Posterior cingulate gyrus (tissue), 11 donors: ENCODE results near the gene COA1.
"Not testable (repeated sequence)": the region's sequence is repeated elsewhere in the genome, so short reads cannot be mapped to it uniquely, and the experiment has no call there.

Experiments
- DNase-seq, 10 donors: peaks; one replicate each; pipeline versions ENCODE4 v3.0.0 to v3.0.0-alpha.2; 2020 to 2021; ENCODE audit warnings: mixed read lengths in 3 of 10
- intact Hi-C: fragments of 100-400 bp; cut with DNase I; formaldehyde crosslinking; loops from one replicate; pipeline ENCODE4 v1.15.1; 2023

Gene COA1

DNA sequence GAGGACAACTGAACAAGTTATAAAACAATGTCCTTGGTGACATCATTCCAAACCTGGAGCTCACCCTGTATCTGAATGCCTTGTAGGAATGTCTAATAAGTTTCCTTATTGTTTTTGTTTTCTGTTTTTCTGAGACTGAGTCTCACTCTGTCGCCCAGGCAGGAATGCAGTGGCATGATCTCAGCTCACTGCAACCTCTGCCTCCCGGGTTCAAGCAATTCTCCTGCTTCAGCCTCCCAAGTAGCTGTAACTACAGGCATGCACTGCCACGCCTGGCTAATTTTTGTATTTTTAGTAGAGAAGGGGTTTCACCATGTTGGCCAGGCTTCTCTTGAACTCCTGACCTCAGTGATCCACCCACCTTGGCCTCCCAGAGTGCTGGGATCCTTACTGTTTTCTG, 2.2 kb upstream of the COA1 start:
- intact Hi-C loops, DNase-seq: not testable (repeated sequence)

DNA sequence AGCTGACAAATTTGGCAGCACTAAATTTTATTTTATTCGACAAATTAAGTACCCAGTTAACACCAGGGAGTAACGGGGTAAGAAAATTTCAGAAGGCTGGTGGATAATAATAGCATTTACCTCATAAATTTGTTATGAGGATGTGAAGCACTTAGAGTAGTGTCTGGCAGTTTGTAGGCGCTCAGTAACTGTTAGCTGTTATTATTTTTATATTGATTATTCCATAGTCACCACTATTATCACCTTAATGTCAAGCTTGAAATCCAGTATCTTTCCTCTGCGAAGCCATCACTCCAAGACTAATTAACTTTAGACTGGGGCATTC, 563 bp upstream of the COA1 start:
- intact Hi-C loops: loop anchor here (2.0 to 10.0 kb wide), 5 partner anchors 29 to 795 kb away; partner anchors contain the start of genes MRPL32, PSMA2 and STK17A
- no peak for DNase-seq

DNA sequence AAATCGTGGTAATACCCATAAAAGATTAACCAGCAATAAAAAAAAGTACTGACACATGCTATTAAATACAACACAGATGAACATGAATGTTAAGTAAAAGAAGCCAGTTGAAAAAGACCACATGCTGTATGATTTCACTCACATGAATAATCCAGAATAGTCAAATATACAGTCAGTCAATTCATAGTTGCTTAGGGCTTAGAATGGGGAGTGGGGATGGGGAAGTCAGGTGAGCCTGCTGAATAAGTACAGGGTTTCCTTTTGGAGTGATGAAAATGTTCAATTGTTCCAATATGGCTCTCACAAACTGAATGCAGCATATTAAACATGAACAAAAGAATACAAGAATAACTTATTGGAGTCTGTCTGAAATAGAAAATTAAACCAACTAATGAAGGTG, 1.8 kb downstream of the COA1 start:
- intact Hi-C loops: loop anchor here (10.0 kb wide), 3 partner anchors 107 to 793 kb away; partner anchors contain the start of genes MRPL32 and PSMA2
- DNase-seq: no peak

DNA sequence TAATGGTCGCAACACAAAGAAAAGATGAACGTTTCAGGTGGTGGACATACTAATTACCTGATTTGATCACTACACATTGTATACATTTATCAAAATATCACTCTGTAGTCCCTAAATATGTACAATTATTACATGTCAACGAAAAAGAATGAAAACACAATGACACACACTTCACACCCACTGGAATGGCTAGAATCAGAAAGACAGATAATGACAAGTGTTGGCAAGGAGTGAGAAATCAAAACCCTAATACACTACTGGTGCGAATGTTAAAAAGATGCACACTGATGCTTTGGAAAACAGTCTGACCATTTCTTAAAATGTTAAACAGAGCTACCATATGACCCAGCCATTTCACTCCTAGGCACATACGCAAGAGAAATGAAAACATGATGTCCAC, 2.3 kb downstream of the COA1 start:
- intact Hi-C loops: loop anchor here (10.0 kb wide), 3 partner anchors 108 to 792 kb away; partner anchors contain the start of genes MRPL32 and PSMA2
- DNase-seq: no peak

DNA sequence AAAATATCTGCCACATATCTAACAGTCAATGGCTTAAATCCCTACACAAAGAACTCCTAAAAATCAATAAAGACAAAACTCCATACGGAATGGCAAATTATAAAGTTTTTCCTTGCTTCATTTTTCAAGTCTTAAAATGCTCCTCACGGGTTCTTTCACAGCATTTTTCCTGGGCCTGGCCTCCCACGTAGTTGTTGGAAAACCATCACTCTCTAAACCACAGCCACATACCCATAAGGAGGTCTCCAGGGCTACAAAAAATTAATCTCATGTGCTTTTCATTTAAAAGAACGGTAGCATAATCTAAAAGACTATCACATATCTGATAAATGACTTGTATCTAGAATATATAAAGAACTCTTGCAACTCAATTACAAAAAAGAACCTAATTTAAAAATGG, 2.9 kb downstream of the COA1 start:
- no peak for DNase-seq
- intact Hi-C loops: loop anchor here (10.0 kb wide), 3 partner anchors 108 to 792 kb away; partner anchors contain the start of genes MRPL32 and PSMA2

DNA sequence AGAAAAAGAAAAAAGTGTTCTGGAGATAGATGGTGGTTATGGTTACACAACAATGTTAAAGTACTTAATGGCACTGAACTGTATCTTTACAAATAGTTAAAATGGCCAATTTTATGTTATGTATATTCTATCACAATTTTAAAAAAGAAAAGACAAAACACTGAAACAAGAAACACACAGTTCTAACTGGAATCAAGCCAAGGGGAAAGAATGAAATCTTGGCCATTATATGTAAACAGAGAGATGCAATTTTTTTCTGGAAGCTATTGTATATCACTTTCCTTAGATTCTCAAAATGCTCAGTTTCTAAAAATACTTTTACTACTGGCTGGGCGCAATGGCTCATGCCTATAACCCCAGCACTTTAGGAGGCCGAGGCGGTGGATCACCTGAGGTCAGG, 4.1 kb downstream of the COA1 start:
- intact Hi-C loops: loop anchor here (10.0 kb wide), 3 partner anchors 110 to 790 kb away; partner anchors contain the start of genes MRPL32 and PSMA2
- DNase-seq: no peak

DNA sequence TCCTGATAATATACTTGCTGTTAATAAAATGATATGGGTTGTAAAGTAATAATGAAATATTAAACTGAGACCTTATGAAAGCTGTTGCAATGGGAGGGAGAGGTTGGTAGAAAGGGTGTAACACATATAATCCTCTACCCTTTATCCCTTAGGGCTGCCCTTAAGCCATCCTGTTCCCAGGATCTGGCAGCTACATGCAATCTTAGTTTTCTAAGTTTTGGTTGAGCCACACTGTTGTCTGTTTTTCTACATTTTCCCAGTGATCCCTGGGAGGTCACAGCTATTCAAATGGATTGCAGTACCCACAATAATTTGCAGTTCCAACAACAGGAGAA, 6.3 kb downstream of the COA1 start:
- no peak for DNase-seq
- intact Hi-C loops: loop anchor here (10.0 kb wide), 3 partner anchors 112 to 788 kb away; partner anchors contain the start of genes MRPL32 and PSMA2

DNA sequence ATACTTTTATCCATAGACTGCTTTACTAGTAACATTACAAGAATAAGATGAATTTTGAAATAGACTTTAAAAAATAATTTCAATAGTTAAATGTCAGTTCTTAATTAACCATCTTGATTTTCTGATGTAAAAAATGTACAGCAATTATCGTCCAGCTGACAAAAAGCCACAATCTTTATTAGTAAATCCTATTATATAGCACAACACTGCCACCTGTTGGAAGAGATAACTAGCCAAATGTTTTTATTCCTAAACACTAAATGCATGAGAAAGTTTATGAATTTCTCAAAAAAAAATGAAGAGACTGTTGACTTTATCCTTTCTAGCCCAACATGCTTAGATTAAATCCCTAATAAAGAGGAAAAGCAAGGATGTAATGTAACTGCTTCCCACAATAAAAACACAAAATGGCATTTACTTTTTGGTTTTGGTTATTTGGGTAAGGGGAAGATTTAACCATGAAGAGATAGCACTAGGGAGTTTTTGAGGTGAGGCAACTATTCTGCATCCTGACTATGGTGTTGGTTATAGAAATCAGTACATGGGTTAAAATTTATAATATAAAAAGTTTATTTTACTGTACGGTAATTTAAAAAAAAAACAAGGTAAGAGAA, 8.0 kb downstream of the COA1 start:
- no peak for DNase-seq
- intact Hi-C loops: loop anchor here (10.0 kb wide), 3 partner anchors 114 to 786 kb away; partner anchors contain the start of genes MRPL32 and PSMA2

DNA sequence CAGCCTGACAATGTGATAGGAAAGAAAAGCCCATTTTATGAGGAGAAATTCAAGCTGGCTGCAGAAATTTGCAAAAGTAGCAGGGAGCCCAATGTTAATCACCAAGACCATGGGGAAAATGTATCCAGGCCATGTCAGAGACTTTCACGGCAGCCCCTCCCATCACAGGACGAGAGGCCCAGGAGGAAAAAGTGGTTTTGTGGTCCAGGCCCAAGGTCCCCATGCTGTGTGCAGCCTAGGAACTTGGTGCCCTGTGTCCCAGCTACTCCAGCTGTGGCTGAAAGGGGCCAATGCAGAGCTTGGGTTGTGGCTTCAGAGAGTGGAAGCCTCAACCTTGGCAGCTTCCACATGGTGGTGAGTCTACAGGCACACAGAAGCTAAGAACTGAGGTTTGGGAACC, 12.7 kb downstream of the COA1 start:
- DNase-seq: no peak
- intact Hi-C loops: no loop called here

DNA sequence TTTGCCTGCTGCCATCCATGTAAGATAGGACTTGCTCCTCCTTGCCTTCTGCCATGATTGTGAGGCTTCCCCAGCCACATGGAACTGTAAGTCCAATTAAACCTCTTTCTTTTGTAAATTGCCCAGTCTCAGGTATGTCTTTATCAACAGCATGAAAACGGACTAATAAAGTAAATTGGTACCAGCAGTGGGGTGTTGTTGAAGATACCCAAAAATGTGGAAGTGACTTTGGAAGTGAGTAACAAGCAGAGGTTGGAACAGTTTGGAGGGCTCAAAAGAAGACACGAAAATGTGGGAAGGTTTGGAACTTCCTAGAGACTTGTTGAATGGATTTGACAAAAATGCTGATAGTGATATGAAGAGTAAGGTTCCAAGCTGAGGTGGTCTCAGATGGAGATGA, 13.4 kb downstream of the COA1 start:
- intact Hi-C loops, DNase-seq: not testable (repeated sequence)

DNA sequence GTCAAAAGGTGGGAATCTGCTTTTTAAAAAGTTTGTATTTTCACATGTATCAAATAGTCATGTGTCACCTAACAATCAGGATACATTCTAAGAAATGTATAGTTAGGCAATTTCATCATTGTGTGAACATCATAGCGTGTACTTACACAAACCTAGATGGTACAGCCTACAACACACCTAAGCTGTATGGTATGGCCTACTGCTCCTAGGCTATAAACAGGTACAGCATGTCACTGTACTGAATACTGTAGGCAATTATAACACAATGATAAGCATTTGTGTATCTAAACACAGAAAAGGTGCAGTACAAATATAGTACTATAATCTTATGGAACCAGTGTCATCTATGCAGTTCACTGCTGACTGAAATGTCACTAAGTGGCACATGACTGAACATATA, 17.8 kb downstream of the COA1 start:
- no peak for DNase-seq
- intact Hi-C loops: no loop called here

DNA sequence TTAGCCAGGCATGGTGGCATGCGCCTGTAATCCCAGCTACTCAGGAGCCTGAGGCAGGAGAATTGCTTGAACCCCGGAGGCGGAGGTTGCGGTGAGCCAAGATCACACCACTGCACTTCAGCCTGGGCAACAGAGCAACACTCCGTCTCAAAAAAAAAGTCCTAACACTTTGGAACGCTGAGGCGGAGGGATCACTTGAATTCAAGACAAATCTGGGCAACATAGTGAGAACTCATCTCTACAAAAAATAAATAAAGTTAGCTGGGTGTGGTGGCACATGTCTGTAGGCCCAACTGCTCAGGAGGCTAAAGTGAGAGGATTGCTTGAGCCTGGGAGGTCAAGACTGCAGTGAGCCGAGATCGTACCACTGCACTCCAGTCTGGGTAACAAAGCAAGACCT, 21.3 kb downstream of the COA1 start:
- intact Hi-C loops, DNase-seq: not testable (repeated sequence)

DNA sequence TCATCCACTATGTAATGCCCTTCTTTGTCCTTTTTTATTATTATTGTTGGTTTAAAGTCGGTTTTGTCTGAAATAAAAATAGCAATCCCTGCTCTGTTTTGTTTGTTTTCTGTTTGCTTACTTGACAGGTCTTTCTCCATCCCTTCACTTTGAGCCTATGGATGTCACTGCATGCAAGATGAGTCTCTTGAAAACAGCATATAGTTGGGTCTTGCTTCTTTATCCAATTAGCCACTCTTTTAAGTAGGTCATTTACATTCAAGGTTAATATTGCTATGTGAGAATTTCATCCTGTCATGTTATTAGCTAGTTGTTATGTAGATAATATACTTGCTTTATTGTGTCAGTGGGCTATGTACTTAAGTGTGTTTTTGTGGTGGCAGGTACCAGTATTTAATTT, 25.8 kb downstream of the COA1 start:
- intact Hi-C loops: no loop called here
- DNase-seq: no peak

DNA sequence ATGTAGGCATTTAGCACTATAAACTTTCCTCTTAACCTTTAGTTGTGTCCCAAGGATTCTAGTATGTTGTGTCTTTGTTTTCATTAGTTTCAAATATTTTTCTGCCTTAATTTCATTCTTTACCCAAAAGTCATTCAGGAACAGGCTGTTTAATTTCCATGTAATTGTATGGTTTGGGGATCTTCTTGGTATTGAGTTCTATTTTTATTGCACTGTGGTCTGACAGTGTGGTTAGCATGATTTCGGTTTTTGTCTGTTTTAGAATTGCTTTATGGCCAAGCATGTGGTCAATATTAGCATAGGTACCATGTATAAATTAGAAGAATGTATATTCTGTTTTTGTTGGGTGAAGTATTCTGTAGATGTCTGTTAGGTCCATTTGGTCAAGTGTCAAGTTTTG, 26.3 kb downstream of the COA1 start:
- no peak for DNase-seq
- intact Hi-C loops: no loop called here

DNA sequence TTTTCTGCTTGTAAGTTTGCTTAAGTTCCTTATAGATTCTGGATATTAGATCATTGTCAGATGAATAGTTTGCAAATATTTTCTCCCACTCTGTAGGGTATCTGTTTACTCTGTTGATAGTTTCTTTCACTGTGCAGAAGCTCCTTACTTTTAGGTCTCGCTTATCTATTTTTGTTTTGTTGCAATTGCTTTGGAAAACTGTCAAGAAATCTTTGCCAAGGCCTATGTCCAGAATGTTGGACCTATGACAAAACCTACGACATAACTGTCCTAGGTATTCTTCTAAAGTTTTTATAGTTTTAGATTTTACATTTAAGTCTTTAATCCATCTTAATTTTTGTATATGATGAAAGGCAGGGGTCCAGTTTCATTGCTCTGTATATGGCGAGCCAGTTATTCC, 27.4 kb downstream of the COA1 start:
- no peak for DNase-seq
- intact Hi-C loops: loop anchor here (2.0 kb wide), 1 partner anchor 27 kb away; the partner anchor contains the start of gene COA1

DNA sequence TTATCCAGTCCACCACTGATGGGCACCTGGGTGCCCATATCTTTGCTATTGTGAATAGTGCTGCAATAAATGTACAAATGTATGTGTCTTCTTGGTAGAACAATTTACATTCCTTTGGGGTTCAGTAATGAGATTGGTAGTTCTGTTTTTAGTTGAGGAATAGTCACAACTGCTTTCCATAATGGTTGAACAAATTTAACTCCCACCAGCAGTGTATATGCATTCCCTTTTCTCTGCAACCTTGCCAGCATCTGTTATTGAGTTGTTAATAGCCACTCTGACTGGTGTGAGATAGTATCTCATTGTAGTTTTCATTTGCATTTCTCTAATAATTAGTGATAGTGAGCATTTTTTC, 27.8 kb downstream of the COA1 start:
- DNase-seq: no peak
- intact Hi-C loops: loop anchor here (2.0 kb wide), 1 partner anchor 27 kb away; the partner anchor contains the start of gene COA1

DNA sequence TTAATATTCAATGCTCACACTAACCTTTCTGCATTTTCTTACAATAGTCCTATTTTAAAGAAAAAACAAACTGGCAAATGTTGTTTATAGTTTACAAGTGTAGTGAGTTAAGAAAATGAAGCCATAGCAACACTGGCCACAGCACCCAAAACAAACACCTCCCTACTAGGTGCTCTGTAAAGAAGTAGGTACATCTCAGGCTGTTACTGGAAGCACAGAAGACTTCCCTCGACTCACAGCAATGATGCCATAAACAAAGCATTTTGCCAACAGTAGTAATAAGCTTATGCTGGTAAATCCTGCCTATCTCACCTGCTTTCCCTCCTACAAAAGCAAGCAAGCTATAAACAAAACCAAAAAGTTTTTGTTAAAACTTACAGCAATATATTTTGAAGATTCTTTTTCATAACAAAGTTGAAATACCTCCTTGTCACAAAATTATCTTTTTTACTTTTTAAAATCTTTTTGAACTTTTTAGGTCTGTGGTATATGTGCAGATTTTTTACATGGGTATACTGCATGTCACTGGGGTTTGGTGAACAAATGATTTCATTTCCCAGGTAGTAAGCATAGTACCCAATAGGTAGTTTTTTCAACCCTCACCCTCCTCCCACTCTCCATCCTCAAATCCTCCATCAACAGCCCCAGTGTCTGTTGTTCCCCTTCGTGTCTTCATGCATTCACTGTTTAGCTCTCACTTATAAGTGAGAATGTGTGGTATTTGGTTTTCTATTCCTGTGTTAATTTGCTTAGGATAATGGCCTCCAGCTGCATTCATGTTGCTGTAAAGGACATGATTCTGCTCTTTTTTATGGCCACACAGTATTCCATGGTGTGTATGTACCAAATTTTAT, 28.4 kb downstream of the COA1 start:
- no peak for DNase-seq
- intact Hi-C loops: loop anchor here (1.0 to 2.0 kb wide), 2 partner anchors 28 to 119 kb away; partner anchors contain the start of gene COA1

DNA sequence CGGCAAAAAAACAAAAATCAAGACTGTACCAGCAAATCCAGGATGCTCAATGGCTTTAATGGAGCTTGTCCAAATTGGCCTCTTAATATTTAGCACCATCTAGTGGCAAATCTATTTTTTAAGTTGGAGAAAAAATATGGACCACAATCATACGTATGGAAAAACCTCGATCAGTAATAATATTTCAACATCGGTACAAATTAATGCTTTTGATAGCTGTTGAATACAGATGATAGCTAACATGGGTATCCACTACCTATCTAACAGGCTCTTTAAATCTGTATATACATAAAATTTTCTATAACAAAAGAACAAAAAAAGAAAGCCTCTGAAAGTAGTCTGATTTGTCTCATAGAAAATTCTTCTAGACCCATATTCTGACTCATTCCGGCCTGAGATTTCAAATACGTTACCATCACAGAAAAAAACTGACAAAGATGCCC, 29.2 kb downstream of the COA1 start:
- intact Hi-C loops: loop anchor here (1.0 to 2.0 kb wide), 2 partner anchors 29 to 118 kb away; partner anchors contain the start of gene COA1
- DNase-seq: no peak

DNA sequence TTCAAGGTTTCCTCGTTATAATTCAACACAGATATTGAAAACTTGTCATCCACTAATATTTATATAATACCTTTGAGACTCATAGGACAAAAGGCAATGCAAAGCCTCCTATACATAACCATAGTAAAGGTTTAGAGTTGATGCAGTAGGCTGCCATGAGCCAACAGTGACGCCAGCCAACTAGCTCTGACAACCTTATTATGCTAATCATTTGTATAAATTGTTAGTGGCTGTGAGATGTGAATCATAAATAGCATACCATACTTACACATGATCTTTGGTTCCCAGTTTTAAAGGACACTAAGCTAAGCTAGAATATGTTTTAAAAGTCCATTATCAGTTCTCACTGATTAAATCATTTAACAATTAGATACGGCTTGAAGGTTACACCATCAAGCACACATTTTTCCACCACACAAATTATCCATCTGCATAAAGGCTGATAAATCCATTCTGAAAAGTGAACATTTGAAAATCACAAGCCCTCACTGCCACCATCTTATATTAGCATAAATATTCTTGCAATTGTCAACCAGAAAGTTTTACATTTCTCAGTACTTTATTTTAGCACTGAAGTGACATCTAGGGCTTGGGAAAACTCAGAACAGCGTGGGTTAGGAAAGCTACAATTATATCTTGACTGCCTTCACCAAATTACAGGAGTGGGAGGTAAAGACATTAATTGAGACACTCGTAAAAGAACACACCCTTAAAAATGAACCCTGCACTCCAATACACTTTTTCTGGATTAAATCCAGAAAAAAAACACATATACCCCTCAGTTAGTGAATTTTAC, 30.7 kb downstream of the COA1 start:
- intact Hi-C loops: no loop called here
- DNase-seq: no peak

DNA sequence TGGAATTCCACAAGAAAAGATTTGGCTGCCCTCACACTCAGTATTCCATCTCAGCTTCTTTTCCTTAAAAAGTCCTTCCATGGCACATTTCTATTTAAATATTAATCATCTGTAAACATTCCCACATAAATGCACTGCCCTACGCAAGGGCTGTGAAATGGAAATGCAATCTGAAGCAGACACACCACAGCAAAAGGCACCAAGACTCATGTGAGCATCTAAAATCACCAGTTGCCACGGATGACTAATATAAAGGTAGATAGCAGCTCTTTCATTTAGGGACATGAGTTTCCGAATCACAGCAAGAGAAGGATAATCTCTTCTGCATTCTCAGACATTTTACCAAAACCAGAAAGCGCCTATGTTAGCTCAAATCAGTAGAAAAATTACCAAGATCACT, 31.6 kb downstream of the COA1 start:
- no peak for DNase-seq

DNA sequence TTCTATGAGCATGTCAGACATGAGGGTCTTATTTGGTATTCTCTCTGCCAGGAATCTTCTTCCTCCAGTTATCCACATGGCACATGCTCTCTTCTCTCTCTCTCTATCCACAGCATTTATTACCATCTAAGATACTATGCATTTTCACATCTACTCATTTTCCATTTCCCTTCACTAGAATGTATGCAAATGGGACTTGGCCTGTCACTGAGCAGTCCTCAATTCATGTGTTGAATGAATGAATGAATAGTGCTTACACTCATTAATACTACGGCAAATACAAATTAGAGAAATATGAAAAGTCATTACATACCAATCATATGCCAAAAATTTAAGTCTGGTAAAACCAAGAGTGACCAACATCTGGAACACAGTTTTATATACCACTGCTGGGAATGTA, 34.0 kb downstream of the COA1 start:
- no peak for DNase-seq
- intact Hi-C loops: no loop called here

More for the DNA sequence above, 31.6 kb downstream of the COA1 start:
- intact Hi-C loops: no loop called here
